Stimulated activated CD4-positive, alpha-beta T cell treated with anti-CD3 and anti-CD28 coated beads, Interleukin-12 subunit alpha, Interleukin-12 subunit beta, amount 100 ng/mL, for 48 hours (primary cell): ENCODE data around the gene TNNT2.
A peak's percentile ranks its signal among the peaks of the same experiment; 100 is the strongest.

Experiments
- DNase-seq, 3 donors: peaks; one replicate each; pipeline ENCODE4 v3.0.0-alpha.2; 2020; ENCODE audit warnings: low read depth in 2 of 3, low spot score in 1 of 3

The TNNT2 gene

GRCh38 chr1:201378804-201379203, 1.3 kb upstream of the TNNT2 start:
- no peak for DNase-seq

- DNase-seq = peak in 1 of 3 donors; percentile 7
Measured at GRCh38 chr1:201376464-201377374, 761 bp downstream of the TNNT2 start.

- no peak for DNase-seq
Measured at GRCh38 chr1:201376107-201376463, 1.4 kb downstream of the TNNT2 start.

DNA sequence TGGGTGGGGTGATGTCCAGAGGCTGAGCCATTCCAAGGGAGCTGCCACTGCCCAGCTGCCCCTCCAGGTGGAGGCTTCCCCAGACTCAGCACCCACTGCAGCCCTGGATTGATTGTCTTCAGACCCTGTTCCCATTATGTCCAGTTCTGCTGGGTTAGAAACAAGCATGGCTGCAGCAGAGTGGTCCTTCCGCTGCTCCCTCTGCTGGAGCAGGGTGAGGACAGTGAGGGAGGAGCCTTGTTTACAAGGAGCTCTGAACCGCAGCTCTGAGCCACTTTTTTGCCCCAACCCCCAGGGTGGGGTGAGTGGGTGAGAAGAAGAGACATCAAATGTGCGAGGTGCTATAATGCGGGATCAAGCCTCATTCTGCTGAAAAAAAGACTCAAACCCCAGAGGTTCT, 2.3 kb downstream of the TNNT2 start:
- DNase-seq = no peak

DNA sequence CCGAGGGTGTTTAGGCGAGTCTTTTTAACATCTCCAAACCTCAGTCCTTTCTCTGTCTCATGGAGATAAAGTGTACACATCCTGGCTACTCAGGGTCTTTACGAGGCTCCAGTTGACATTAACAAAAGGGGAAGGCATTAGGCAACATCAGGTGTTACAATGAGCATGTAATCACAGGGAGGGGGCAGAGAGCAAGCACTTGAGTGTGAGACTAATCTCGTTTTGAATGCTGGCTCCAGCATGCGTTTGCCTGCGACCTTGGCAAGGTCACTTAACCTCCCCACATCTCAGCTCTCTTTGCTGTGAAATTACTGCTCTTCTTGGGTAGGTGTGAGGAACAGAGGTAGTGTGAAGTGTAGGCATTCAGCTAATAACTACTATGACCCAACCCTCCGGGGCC, 3.1 kb downstream of the TNNT2 start:
- DNase-seq = no peak

DNA sequence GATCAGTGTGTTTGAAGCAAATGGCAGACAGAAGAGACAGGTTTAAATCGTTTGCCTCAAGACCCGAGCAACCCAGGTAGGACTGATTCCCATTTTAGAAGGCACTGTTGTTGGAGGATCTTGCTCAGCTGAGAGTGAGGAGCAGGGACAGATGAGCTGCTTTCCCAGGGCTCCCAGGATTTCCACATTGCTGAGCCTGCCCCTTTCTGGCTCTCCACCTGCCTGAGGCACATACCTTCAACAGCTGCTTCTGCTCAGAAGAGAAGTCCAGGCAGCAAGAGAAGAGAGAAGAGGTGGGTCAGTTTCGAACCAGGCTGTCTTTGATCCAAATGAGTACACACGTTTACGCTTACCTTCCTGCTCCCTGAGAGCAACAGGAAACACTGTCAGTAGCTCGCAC, 5.7 kb downstream of the TNNT2 start:
- DNase-seq = no peak

DNA sequence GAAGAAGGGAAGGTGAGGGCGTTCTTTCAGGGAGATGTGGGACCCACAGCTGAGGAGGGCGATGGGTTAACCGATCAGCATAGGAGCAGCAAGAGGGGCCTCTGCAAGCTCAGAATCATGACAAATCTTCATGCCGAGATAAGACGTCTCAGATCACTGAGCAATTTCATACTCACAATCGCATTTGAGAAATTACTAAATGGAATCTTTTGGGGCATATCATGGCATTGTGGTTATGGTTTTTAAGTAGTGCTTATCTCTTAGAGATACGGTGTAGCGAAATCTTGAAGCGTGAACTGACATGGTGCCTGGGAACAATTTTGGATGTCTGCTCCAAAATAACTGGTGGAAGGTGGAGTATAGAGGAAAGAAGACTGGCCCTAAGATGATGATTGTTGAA, 6.2 kb downstream of the TNNT2 start:
- DNase-seq = no peak

- DNase-seq = no peak
Measured at GRCh38 chr1:201370500-201370899, 7.0 kb downstream of the TNNT2 start.

DNA sequence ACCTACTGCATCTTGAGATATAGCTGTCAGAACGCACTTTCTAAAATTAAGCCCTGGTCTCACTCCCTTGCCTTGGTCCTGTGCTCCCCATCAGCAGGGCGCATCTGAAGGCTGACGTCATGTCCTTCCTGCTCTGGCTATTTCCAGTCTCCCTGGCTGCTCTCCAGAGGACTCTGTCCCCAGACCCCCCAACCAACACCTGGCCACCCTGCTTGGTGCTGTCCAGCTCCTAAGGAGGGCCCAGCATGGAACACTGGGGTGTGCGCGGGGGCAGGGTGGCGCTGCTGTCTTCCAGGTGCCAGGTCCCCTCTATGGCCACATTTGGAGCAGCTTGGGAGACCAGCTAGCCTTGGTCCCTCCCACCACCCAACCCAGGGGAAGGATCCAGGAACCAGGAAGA, 8.3 kb downstream of the TNNT2 start:
- no peak for DNase-seq

- no peak for DNase-seq
Measured at GRCh38 chr1:201366696-201367095, 10.8 kb downstream of the TNNT2 start.

DNA sequence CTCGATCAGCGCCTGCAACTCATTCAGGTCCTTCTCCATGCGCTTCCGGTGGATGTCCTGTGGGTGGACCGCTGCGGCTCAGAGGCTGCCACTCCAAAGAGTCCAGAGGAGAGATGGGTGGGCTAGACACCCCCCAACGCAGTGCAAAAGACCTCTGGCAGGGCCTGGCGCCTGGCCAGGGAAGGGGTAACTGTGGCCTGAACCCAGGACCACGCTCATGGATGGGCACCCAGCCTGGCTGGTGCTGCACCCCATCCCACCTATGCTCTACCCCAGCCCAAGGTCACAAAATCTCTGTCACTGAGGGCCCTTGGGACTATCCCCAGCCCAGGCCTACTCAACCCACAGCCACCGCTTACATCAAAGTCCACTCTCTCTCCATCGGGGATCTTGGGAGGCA, 12.2 kb downstream of the TNNT2 start:
- DNase-seq = no peak

DNA sequence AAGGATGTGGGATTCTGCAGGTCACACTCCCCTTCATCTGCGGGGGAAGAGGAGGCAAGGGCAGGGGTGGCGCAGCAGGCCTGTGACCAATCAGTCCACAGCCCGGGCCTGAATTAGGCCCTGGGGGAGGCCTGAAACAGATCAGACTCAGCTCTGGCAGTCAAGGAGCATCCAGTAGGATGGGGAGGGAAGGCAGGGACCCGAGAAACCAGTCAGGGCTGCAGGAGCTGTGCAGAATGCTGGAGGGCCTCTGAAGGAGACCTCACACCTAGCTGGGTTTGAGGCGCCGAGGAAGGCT, 12.7 kb downstream of the TNNT2 start:
- DNase-seq = no peak

GRCh38 chr1:201363467-201363866, 14.0 kb downstream of the TNNT2 start:
- DNase-seq = no peak

GRCh38 chr1:201362906-201363305, 14.6 kb downstream of the TNNT2 start:
- no peak for DNase-seq

DNA sequence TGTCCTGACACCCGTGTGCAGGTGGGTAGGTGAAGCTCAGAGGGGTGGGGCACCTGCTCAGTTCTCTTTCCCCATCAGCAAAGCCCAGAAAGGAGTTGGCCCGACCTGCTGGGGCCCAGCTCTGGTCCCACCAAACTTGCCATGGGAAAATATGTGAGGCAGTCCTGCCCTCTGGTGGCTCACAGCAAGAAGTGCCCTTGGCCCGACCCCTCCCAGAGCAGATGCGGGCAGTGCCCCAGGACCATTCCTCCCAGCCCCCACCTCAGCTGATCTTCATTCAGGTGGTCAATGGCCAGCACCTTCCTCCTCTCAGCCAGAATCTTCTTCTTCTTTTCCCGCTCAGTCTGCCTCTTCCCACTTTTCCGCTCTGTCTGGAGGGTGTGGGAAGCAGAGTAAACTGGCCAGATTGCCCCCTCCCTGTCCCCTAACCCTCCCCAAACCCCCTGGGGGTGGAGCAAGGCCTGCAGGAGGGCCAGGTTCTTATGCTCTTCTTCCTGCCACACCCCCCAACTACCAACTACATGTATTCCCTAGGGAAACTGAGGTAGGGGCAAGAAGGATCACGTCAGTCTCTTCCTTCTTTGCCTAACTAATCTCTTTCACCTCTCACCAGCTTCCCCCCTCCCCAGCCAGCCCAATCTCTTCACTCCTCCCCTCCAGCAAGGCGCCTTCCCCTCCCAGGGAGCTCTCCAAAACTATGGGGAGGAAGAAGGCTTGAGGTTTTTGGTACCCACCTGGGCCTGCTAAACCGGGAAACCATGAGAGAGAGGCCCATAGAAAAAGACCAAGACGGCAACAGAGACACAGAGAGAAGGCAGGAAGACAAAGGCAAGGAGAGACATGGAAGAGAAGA, 15.6 kb downstream of the TNNT2 start:
- peak in 1 of 3 donors; percentile 5 for DNase-seq

GRCh38 chr1:201360901-201361651, 16.4 kb downstream of the TNNT2 start:
- no peak for DNase-seq

GRCh38 chr1:201360486-201360885, 17.0 kb downstream of the TNNT2 start:
- no peak for DNase-seq

GRCh38 chr1:201359873-201360210, 17.6 kb downstream of the TNNT2 start:
- no peak for DNase-seq

- no peak for DNase-seq
Measured at GRCh38 chr1:201359031-201359872, 18.2 kb downstream of the TNNT2 start.

GRCh38 chr1:201358596-201358995, 18.9 kb downstream of the TNNT2 start:
- no peak for DNase-seq
